ENCODE results near the gene UBFD1. TPM values are rescaled to one million over a fixed set of nuclear protein-coding genes. Genes with fewer than 3 reads are reported as not detected.

The UBFD1 gene
- total and polyA plus RNA-seq, 12 donors: 12.4 to 77.3 (median 48.8) TPM

DNA sequence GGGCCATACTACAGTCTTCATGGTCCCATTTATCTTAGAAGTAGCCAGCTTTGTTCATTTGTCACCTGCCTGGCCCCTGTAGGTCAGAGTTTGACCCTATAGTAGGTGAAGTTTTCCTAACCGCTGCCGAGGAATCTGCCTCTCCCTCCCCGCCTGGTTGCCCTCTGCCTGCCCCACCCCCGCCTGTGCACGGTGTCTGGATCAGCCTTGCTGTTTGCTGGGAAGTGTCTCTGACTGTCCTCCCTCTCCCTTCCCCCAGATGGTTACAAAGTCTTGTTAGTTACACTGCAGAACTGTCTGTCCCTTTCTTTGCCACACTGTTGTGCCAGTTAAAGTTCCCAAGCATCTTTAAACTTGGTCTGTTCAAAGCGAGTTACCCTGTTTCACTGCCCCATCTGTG, 5.7 kb downstream of the UBFD1 start:
- Histone ChIP-seq H3K9me3 (no peaks in the 10 kb centered on the region), H3K27ac (no peak overlapping the region), H3K27me3 (no peaks in the 10 kb centered on the region), H3K36me3 (peaks cover 0 to 95% (median 66%) of the 10 kb centered on the region in 9 donors), H3K4me1 (peaks cover 16 to 54% (median 32%) of the 10 kb centered on the region in 9 donors), H3K4me3 (no peak overlapping the region)
- WGBS, 2 donors: 86 to 91% methylated on average over 6 of the region's 6 CpGs
- ATAC-seq (no peak), DNase-seq (no peak)
- intact Hi-C loops (cut with DNase I): no loop called here
- no peak for TF ChIP-seq CTCF (IDR thresholded peaks at IDR 0.05)

DNA sequence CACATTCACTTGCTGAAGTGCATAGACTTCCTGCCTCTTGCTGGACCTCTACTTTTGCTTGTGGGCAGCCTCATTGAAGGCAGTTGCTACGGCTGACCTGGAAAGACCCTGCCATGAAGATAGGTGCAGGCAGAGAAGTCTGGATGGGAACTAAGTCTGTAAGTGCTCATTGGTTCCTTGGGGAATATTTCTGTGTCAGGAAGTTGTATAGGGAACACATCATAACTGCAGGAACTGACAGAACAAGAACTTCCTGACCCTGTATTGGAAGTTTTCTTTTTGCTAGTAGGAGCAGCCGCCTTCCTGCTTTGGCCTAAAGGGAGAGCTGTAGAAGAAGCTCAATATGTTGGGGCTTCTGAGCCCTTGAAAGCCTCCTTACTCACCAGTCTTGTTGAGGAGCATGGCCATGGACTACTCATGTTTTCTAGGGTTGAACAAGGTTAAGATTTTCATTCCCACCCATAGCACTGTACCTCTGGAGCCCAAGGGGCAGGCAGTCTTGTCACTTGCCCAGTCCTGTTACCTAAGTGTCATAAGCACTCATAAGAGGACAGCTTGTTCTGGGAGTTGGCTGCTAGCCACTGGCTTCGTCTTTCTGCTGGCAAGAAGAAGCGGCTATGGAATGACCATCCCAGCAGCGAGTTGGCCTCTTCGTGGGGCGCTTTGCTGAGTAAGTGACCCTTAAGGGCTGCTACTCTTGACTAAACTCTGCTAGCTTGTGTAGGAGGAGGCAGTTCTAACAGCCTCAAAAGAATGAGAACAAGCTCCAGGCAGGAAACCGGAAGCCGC, 7.2 kb downstream of the UBFD1 start:
- 61 to 63% methylated on average over 9 of the region's 9 CpGs for WGBS, 2 donors

DNA sequence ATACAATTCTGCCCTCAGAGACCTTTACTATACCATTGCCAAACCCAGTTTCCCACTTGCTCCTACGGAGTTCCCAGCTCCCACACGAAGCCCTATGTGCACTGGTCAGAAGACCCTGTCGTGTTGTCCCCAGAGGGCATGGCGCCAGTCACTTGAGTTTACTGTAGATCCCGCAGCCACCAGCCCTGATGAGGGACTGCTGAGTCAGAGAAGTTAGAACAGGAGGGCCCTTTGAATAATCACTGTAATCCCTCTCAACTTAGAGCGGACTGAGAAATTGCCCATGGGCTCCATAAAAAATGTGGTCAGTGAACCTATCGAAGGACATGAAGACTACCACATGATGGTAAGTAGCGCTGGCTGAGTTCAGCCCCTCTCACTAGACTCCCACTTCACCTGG, 9.2 kb downstream of the UBFD1 start:
- ATAC-seq: no peak
- peaks cover 2 to 100% (median 69%) of the 10 kb centered on the region in 9 donors for H3K36me3 ChIP-seq
- no peaks in the 10 kb centered on the region for H3K27me3 ChIP-seq
- TF ChIP-seq CTCF (IDR thresholded peaks at IDR 0.05): no peak
- H3K4me3 ChIP-seq: no peak overlapping the region
- 93 to 94% methylated on average over 8 of the region's 8 CpGs for WGBS, 2 donors
- intact Hi-C loops (cut with DNase I): no loop called here
- H3K9me3 ChIP-seq: no peaks in the 10 kb centered on the region
- H3K4me1 ChIP-seq: peaks cover 6 to 21% (median 15%) of the 10 kb centered on the region in 9 donors
- H3K27ac ChIP-seq: no peak overlapping the region
- no peak for DNase-seq

More for the DNA sequence above, 7.2 kb downstream of the UBFD1 start:
- no peak for TF ChIP-seq CTCF (IDR thresholded peaks at IDR 0.05)
- Histone ChIP-seq H3K27me3 (no peaks in the 10 kb centered on the region), H3K36me3 (peaks cover 0 to 100% (median 71%) of the 10 kb centered on the region in 9 donors), H3K4me1 (peaks cover 6 to 38% (median 18%) of the 10 kb centered on the region in 9 donors), H3K27ac (peak overlapping the region in 9 of 10 donors; percentile 17 to 81 (median 55)), H3K4me3 (no peak overlapping the region), H3K9me3 (no peaks in the 10 kb centered on the region)
- ATAC-seq (peak; percentile 30 to 91 (median 87)), DNase-seq (peak; percentile 59 to 65)
- intact Hi-C loops (cut with DNase I): loop anchor here in 1 of 10 donors (2.0 kb wide), 1 partner anchor 30 kb away; no protein-coding TSS in a partner anchor

DNA sequence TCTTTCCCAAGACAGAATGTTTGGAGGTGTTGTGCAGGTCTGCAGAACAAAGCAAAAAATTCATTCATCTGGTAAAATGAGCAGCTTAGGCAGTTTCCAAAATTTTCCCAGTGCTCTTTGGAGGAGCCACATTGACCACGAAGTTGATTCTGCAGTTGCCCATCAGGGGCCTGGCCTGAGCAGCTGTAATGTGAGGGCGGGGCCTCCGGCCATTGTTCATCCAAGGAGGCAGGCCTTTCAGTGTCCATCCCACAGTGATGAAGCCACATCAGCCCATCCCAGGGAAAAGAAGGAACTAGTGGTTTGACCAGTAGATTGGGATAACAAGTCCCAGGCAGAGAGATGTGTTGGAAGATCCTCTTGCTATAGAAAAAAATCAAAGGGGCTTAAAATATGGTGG, 10.1 kb downstream of the UBFD1 start:
- H3K27me3 ChIP-seq: no peaks in the 10 kb centered on the region
- no peak overlapping the region for H3K4me3 ChIP-seq
- H3K36me3 ChIP-seq: peaks cover 2 to 100% (median 63%) of the 10 kb centered on the region in 9 donors
- ATAC-seq (no peak), DNase-seq (no peak)
- TF ChIP-seq CTCF (IDR thresholded peaks at IDR 0.05): no peak
- no peaks in the 10 kb centered on the region for H3K9me3 ChIP-seq
- 87 to 89% methylated on average over 3 of the region's 3 CpGs for WGBS, 2 donors
- intact Hi-C loops (cut with DNase I): no loop called here
- peaks cover 6 to 21% (median 15%) of the 10 kb centered on the region in 9 donors for H3K4me1 ChIP-seq
- H3K27ac ChIP-seq: no peak overlapping the region
